ENCODE measurements around the gene CCN5.

Gene CCN5

DNA sequence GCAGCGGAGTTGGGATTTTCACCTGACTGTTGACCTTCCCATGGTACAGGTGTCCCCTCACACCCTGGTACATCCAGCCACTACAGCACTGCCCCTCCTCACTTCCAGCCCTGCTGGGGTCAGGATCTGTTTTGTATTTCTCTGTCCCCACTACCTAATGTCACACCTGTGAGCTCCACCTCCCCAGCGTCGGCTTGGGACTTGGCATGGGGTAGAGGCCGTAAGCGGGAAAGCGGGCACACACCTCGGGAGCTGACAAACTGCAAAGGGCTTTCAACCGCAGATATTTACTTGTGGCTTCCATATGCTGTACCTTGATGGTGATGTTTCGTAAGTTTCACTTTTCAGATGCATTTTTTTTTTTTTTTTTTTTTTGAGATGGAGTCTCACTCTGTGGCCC, 5.4 kb upstream of the CCN5 start:
- H3K27ac ChIP-seq, result no peak overlapping the region
- H3K4me3 ChIP-seq, result no peak overlapping the region

DNA sequence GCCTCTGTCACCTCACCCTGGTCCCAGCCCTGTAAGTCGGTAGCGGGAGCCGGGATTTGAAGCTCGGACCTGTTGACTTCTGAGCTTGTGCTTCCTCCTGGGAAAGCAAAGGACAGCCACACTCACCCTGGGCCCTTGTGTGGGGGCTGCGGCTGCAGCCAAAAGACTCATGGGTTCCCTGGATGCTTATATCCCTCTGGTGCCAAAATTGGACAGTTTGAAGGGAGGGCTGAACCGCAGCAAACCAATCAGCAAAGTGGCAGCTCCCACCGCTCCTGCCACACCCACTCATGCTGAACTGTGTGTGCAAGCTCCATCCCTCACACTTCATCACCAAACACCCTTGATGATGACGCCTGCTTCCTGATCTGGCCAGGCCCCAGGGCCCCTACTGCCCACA, 3.9 kb upstream of the CCN5 start:
- Histone ChIP-seq H3K4me3 (no peak overlapping the region), H3K27ac (no peak overlapping the region)

DNA sequence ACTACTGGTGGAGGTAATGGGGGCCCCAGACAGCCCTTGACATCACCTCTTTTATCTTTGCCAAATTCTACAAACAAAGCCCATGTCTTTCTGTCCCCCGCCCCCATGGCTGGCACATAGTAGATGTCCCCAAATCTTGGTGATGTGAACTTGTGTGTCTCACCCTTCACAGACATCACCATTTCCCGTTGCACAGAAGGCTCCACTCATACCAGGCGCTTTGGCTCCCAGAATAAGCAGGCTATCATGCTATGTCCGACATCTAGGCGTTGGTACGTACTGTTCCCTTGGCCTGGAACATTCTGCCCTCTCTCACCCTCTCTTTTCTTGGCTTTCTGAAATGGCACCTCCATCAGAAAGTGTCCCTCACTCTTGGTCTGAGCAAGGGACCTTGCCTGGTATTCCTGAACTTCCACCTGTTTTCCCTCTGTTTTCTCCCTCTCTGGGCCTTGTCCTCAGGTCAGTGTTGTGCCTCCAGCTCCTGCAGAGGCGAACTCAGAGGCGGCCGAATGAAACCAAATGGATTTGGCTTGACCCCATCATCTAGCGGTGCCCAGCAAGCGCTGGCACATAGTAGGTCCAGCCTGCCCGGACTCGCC, 968 bp upstream of the CCN5 start:
- Histone ChIP-seq H3K4me3 (no peak overlapping the region), H3K27ac (peak overlapping the region in 6 of 21 experiments; percentile 21 to 74 (median 62))

DNA sequence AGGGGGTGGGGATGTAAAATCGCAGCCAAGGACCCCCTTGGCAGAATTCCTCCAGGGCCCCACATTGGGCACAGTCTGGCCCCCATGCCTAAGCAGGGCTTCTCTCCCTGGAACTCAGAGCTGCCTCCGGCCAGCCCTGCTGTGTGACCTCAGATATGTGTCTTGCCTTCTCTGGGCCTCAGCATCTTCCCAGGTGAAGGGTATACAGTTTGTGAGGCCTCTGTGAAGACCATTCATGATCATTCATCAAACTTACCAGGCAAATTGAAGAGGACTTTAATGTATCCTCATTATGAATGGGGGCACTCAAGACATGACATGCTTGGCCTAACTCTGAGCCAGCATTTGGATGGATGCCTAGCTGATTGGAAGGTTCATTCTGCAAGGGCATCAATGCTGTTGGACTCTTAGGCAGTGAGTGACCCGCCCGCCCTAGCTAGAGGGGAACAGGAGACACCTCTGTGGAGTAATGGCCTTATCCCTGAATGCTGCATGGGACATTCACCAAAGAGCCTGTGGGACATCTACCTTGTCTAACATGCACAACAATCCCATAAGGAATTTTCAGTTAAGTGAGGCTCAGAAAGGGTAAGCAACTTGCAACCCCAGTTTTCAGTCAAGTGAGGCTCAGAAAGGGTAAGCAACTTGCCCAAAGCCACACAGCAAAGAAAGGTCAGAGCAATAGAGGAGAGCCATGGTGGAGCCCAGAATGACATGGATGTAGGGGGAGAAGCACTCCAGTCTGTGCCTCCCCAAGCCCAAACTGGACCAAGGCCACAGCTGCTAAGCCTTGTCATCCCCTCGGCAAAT, 535 bp downstream of the CCN5 start:
- peak overlapping the region in 4 of 7 experiments; percentile 2 to 28 (median 6) for H3K4me3 ChIP-seq
- peak overlapping the region in 16 of 21 experiments; percentile 23 to 74 (median 50) for H3K27ac ChIP-seq

DNA sequence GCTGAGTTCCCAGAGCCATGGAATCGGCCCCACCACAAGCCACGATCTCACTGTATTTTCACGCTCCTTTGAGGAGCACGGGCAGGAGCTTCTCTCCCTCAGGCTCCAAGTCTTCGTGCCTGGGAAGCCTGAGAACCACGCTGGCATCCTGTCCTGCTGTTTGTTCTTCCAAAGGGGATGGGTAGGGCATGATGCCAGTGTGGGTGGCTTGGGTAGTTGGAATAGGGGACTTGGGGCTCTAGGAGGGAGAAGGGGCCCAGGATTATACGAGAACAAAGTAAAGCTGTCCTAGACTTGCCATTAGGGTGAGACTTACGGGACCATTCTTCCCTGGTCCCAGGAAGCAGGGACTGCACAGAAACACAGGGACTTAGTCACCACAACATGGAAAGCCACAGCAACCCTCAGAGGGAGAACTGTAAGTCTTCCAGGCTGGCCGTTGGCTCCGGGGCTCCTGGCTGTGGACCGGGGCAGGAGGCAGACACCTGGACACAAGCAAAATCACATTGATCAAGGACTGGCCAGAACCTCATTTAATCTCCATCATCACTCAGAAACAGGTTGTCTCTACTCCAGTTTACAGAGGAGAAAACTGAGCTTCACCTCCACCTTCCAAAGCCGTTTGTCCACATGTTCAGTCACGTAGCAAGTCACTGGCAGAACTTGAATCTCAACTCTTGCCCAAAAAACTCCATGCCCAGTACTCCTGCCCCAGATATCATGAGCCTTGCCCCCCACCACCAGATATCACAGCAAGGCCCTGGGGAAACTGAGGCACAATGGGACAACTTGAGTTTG, 1.3 kb downstream of the CCN5 start:
- Histone ChIP-seq H3K27ac (peak overlapping the region in 16 of 21 experiments; percentile 21 to 74 (median 50)), H3K4me3 (peak overlapping the region in 3 of 7 experiments; percentile 3 to 28 (median 10))

DNA sequence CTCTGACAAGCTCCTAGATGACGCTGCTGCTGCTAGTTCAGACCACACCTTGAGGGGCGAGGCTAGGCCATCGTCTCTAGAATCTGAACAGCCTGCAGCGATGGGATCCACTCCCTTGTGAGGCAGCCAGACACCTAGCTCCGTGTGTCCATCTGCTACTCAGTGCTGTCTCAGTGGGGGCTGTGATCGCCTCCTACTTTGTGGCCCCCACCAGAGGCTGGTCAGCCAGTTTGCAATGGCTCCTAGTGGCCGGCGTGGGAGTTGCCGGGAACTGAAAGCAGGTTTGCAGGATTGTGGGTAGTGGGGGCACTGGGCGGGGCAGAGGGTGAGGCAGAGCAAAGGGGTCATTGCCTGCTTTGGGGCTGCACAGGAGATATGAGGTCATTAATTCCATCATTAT, 2.8 kb downstream of the CCN5 start:
- Histone ChIP-seq H3K27ac (peak overlapping the region in 4 of 21 experiments; percentile 13 to 66 (median 53)), H3K4me3 (no peak overlapping the region)

DNA sequence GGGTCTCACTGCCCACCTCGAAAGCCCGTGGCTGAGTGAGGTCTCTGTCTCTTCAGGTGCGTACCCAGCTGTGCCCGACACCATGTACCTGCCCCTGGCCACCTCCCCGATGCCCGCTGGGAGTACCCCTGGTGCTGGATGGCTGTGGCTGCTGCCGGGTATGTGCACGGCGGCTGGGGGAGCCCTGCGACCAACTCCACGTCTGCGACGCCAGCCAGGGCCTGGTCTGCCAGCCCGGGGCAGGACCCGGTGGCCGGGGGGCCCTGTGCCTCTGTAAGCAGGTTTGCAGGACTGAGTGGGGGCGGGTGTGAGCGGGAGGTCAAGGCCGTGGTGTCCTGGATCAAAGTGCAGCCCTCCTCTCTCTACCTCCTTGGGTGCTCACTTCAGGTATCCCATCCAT, 4.7 kb downstream of the CCN5 start:
- H3K27ac ChIP-seq, result peak overlapping the region in 12 of 21 experiments; percentile 19 to 69 (median 55)
- no peak overlapping the region for H3K4me3 ChIP-seq

DNA sequence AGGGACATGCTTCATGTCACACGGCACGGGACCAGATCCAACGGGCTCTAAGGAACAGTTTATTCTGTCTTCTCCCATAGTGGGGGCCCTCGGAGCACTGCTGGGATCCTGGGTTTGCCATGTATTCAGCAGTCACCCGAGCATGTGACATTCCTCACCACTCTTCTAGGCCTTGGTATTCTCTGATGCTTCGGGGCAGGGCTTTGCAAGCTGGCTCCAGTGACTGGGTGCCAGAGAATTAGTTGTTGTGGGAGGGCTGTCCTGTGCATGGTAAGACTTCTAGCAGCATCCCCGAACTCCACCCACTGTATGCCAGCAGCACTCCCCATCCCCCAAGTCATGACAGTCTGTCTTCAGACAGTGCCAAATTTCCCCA, 5.4 kb downstream of the CCN5 start:
- no peak overlapping the region for H3K4me3 ChIP-seq
- H3K27ac ChIP-seq, result peak overlapping the region in 15 of 21 experiments; percentile 1 to 69 (median 54)

DNA sequence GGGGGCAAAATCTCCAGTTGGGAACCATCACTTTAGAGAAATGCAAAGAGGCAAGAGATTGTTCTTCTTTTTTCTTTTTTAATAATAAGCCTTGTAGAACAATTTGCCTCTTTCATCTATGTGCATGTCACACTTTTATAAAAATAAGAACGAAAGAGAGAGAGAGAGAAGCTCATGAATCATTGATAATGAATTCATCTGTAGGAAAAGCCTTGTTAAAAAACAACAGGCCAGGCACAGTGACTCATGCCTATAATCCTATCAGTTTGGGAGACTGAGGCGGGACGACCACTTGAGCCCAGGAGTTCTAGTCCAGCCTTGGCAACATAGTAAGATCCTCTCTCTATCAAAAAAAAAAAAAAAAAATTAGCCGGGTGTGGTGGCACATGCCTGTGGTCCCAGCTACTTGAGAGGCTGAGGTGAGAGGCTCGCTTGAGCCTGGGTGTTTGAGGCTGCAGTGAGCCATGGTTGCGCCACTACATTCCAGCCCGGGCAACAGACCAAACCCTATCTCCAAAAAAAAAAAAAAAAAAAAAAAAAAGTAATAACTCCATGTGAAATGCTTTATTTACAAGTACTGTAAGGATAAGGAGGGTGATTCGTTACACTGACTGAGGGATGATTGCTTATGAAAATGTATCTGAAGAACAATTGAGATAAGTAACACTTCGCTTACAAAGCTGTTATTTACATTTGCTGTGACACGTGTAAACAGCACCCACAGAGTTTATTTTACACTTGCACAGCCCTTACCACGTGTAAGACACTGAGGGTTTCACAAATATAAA, 6.0 kb downstream of the CCN5 start:
- peak overlapping the region in 8 of 21 experiments; percentile 1 to 69 (median 56) for H3K27ac ChIP-seq

DNA sequence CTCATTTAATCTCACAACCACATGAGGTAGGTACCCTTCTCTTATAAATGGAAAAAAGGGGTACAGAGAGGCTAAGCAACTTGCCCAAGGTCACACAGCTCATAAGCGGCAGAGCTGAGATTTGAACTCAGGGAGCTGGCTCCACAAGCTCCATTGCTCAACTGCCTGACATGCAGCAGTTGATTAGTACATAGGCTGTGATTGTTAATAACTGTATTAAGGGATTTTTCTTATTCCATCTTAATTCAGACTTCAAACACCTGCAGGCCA, 6.6 kb downstream of the CCN5 start:
- H3K27ac ChIP-seq, result peak overlapping the region in 1 of 21 experiments; percentile 9
- H3K4me3 ChIP-seq, result no peak overlapping the region

More for the DNA sequence above, 6.0 kb downstream of the CCN5 start:
- H3K4me3 ChIP-seq, result no peak overlapping the region

DNA sequence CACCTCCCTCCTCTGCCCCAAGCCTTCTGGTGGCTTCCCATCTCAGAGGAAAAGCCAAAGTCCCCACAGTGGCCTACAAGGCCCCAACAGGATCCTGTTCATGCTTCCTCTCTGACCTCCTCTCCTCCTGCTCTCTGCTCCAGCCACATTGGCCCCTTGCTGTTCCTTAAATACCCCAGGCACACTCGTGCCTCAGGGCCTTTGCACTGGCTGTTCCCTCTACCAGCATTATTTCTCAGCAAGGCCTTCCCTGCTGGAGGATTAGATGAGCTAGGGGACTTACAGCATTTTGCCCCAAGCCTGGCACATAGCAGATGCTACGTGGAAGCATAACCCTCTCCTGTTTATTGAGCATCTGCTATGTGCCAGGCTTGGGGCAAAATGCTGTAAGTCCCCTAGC, 7.8 kb downstream of the CCN5 start:
- Histone ChIP-seq H3K4me3 (no peak overlapping the region), H3K27ac (peak overlapping the region in 1 of 21 experiments; percentile 29)

DNA sequence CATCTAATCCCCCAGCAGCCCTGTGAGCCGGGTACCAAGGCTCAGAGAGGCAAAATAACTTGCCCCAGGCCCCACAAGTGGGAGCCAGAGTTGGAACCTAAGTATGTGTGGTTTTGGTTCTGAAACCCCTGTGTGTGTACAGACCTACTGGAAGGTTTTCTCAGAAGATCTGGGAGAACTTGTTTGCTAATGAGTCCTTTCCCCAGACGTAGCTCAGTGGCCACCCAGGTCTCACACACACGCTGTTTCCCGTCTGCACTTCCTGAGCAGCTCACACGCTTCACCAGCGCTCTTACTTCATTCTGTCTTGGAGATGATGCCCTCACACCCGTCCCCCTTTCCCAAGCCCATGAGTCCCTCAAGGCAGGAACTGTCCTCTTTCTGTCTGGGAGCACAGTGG, 8.2 kb downstream of the CCN5 start:
- Histone ChIP-seq H3K27ac (peak overlapping the region in 1 of 21 experiments; percentile 29), H3K4me3 (no peak overlapping the region)

DNA sequence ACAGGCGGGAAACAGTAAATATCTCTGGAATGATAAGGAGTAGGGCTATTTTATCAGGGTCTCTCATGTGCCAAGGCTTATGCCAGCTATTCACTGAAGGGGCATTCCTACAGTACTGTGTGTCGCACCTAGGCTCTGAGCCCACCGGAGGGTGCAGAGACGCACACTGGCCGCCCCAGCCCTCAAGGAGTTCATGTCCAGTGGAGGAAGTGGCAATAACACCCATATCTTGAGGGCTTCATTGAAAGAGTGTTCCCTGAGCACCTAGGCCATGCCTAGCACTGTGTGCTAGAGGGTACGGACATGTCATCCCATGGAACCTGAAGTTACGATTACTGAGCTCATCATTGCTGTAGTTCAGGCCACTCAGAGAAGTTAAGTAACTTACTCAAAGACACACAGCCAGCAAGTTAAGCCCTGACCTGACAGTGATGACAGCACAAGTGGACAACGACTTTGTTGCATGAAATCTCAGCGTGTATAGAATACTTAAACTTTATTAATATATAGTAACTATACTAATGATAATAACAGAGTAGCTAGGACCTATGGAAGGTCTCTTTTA, 8.7 kb downstream of the CCN5 start:
- Histone ChIP-seq H3K27ac (no peak overlapping the region), H3K4me3 (no peak overlapping the region)

DNA sequence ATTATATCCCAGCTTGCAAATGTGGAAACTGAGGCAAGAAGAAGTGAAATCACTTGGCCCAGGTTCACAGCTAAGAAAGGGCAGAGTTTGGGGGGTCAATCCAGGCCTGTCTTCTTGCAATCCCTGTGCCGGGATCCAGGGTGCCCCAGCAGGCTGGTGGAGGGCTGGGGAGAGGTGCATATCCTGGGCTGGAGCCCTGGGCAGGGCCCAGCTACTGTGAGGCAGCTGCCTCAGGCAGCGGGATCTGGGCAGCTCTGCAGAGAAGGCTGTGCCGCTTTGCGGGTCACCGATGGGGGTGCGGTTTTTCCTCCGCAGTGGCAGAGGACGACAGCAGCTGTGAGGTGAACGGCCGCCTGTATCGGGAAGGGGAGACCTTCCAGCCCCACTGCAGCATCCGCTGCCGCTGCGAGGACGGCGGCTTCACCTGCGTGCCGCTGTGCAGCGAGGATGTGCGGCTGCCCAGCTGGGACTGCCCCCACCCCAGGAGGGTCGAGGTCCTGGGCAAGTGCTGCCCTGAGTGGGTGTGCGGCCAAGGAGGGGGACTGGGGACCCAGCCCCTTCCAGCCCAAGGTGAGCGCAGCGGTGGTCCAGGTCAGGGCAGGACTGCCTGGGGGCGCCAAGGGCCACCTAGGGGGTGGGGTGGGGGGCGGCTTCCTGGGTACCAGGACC, 9.4 kb downstream of the CCN5 start:
- H3K4me3 ChIP-seq, result no peak overlapping the region
- peak overlapping the region in 2 of 21 experiments; percentile 2 to 25 for H3K27ac ChIP-seq

DNA sequence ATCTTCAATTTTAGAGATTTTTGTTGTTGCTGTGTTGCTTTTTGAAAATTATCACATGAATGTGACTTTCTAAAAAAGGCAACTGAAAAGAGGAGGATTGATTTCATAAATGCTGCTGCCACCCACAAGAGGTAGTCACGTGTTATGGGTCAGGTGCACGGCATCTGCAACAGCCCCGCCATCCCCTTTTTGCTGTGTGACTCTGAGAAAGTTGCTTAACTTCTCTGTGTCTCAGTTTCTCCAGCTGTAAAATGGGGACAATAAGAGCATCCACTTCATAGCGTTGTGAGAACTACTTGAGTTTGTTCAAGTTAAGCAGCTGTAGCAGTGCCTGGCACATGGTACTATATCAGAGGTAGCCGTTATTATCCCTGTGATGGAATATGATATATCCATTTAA, 10.7 kb downstream of the CCN5 start:
- Histone ChIP-seq H3K4me3 (no peak overlapping the region), H3K27ac (no peak overlapping the region)

DNA sequence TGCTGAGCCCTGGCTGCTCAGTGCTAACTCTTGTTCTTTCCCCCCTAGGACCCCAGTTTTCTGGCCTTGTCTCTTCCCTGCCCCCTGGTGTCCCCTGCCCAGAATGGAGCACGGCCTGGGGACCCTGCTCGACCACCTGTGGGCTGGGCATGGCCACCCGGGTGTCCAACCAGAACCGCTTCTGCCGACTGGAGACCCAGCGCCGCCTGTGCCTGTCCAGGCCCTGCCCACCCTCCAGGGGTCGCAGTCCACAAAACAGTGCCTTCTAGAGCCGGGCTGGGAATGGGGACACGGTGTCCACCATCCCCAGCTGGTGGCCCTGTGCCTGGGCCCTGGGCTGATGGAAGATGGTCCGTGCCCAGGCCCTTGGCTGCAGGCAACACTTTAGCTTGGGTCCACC, 11.9 kb downstream of the CCN5 start:
- Histone ChIP-seq H3K4me3 (no peak overlapping the region), H3K27ac (no peak overlapping the region)

DNA sequence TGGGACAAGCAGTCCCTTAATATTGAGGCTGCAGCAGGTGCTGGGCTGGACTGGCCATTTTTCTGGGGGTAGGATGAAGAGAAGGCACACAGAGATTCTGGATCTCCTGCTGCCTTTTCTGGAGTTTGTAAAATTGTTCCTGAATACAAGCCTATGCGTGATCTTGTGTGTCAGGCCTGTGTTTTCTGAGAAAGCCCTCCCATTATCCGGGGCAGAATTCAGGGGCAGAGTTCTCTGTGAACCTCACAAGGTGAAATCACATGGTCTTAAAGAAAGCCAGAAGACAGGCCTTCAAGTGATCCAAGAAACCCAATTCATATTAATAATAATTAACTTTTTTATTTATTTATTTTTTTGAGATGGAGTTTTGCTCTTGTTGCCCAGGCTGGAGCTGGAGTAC, 12.5 kb downstream of the CCN5 start:
- no peak overlapping the region for H3K4me3 ChIP-seq
- no peak overlapping the region for H3K27ac ChIP-seq

DNA sequence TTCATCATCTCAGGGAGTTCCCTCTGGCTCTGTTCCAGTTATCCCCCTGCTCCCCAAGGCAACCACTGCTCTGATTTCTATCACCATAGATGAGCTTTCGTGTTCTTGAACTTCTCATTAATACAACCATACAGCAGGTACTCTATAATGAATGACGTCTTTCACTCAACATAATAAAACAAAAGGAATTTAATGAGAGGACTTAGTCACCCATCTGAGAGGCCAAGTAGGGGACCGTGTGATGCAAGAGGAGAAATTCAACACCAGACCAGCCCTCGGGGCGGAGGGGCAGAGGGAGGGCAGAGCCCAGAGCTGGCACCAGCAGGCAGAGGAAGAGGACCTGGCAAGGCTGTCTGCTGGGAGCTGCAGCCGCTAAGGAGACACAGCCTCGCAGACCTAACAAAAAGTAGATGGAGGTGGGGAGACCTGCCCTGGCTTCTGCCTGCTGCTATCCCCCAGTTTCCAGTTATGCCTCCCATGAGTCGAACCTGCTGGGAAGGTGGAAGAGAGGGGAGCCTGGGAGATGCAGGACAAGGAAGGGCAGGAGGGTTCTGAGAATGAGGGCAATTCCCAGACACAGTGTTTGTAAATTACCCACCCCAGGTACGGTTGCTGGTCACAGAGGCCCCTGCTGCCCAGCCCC, 13.8 kb downstream of the CCN5 start:
- no peak overlapping the region for H3K4me3 ChIP-seq

DNA sequence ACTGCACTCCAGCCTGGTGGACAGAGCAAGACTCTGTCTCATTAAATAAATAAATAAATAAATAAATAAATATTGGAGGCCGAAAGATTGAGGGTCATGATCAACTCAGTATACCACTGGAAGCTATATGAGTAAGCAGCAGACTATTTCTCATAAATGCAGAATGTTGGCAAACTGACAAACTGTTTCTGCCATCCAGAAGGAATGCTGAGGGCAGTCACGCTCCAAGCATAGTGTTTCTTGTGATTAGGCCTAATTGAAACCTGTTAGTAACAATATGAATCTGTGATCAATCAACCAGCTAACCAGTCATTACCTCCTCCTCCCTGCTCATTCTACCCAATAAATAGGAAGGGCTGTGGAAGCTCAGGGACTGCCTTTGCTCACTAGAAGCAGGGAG, 15.3 kb downstream of the CCN5 start:
- Histone ChIP-seq H3K27ac (peak overlapping the region in 1 of 21 experiments; percentile 22), H3K4me3 (no peak overlapping the region)

More for the DNA sequence above, 13.8 kb downstream of the CCN5 start:
- peak overlapping the region in 3 of 21 experiments; percentile 8 to 23 (median 14) for H3K27ac ChIP-seq
